ENCODE results near the gene GATD1. TPM values are rescaled to one million over a fixed set of nuclear protein-coding genes. Genes with fewer than 3 reads are reported as not detected.

The GATD1 gene
- total RNA-seq, 1 experiment from 2014 or later = 91.5 TPM

DNA sequence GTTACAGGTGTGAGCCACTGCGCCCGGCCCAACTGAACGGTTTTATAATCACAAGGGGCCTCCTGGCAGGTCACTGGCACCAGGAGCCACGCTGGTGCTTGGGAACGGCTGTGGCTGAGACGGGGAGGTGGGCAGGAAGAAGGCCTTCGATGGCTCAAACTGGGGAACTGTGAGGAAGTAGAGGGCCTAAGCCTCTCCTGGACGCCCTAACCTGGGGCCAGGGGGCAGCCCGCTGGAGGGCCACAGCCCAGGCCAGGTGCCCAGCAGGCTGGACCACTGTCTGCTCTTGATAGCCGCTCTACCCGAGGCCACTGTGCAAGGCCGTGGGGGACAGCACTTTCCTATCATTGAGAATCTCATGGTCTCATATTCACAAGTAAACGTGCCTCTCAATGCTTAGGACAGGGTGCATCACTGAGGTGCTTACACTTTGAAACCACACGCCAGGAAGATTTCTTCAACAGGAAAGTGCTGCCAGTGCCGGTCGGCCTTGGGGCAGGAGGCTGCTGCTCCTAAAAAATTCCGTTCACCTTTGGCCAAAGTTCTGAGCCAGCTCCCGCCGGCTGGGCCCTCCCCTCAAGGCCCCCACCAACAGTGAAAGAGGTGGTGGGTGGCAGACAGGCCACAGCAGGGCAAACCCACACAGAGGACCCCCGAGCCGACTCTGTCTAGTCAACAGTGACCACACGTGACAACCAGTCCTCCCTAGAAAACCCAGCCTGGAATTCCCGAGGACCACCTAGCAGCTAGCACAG lies 7.2 kb downstream of the GATD1 start:
- H3K4me3 Mint-ChIP-seq (ENCODE audit: unreplicated experiment) = no peak overlapping the region
- peaks cover 67% of the 10 kb centered on the region for H3K36me3 Mint-ChIP-seq (ENCODE audit: insufficient read depth, unreplicated experiment)
- CTCF ChIA-PET = interaction anchor here (0.6 kb wide), 1 partner anchor 100 kb away, joined by 3 read pairs; no protein-coding TSS in a partner anchor
- POLR2A ChIA-PET = no interaction called here
- no peak overlapping the region for H3K27ac Mint-ChIP-seq (ENCODE audit: unreplicated experiment)
- BruUV-seq (replicated peaks) = TSS peak; percentile 11
- Histone ChIP-seq H3K36me3 (ENCODE audit: control insufficient read depth, insufficient read depth, low read length) (peaks cover 5% of the 10 kb centered on the region), H3K9me3 (no peaks in the 10 kb centered on the region), H3K4me1 (no peaks in the 10 kb centered on the region), H3K4me3 (ENCODE audit: low read depth, low read length) (no peak overlapping the region), H3K27me3 (replicated peaks; ENCODE audit: control insufficient read depth, insufficient read depth, low read length) (no peaks in the 10 kb centered on the region)
- H3K4me1 Mint-ChIP-seq (ENCODE audit: low read depth, unreplicated experiment) = no peaks in the 10 kb centered on the region
- no peaks in the 10 kb centered on the region for H3K27me3 Mint-ChIP-seq (ENCODE audit: insufficient read depth, unreplicated experiment)
- DNase-seq = no peak
- intact Hi-C loops (cut with micrococcal nuclease; ENCODE audit: unreplicated experiment) = no loop called here
- TF ChIP-seq, protein P1, sequence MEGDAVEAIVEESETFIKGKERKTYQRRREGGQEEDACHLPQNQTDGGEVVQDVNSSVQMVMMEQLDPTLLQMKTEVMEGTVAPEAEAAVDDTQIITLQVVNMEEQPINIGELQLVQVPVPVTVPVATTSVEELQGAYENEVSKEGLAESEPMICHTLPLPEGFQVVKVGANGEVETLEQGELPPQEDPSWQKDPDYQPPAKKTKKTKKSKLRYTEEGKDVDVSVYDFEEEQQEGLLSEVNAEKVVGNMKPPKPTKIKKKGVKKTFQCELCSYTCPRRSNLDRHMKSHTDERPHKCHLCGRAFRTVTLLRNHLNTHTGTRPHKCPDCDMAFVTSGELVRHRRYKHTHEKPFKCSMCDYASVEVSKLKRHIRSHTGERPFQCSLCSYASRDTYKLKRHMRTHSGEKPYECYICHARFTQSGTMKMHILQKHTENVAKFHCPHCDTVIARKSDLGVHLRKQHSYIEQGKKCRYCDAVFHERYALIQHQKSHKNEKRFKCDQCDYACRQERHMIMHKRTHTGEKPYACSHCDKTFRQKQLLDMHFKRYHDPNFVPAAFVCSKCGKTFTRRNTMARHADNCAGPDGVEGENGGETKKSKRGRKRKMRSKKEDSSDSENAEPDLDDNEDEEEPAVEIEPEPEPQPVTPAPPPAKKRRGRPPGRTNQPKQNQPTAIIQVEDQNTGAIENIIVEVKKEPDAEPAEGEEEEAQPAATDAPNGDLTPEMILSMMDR (IDR thresholded peaks at IDR 0.05; ENCODE audit: insufficient read depth in 1 of 2, low read depth in 1 of 2, low read length in 1 of 2, severe bottlenecking in 1 of 2, unreplicated experiment in 1 of 2) = no peak
- no peaks in the 10 kb centered on the region for H3K9me3 Mint-ChIP-seq (ENCODE audit: unreplicated experiment)

DNA sequence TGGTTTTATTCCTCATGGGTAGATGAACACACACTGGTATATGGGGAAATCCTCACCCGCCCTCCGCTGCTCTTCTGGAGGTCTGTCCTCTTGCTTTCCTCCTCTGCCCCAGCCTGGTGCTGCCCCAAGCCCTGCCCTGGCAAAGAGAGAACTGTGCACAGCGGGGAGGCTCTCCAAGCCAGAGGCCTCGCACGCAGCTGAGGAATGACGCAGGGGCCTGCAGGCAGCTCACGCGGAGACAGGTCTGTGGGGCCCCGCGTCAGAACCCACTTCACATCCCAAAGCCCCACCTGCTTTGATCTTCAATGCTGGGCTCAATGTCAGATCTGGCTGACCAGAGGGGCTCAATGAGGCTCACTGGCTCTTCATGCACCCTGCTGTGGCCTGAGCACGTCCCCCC lies 10.0 kb downstream of the GATD1 start:
- no peak overlapping the region for H3K4me3 Mint-ChIP-seq (ENCODE audit: unreplicated experiment)
- peaks cover 84% of the 10 kb centered on the region for H3K36me3 Mint-ChIP-seq (ENCODE audit: insufficient read depth, unreplicated experiment)
- Histone ChIP-seq H3K27me3 (replicated peaks; ENCODE audit: control insufficient read depth, insufficient read depth, low read length) (no peaks in the 10 kb centered on the region), H3K36me3 (ENCODE audit: control insufficient read depth, insufficient read depth, low read length) (peaks cover 11% of the 10 kb centered on the region), H3K9me3 (no peaks in the 10 kb centered on the region), H3K4me1 (no peaks in the 10 kb centered on the region), H3K4me3 (ENCODE audit: low read depth, low read length) (no peak overlapping the region)
- ChIA-PET CTCF (no interaction called here), POLR2A (no interaction called here)
- H3K27ac Mint-ChIP-seq (ENCODE audit: unreplicated experiment) = no peak overlapping the region
- BruUV-seq (replicated peaks) = TSS peak; percentile 45
- intact Hi-C loops (cut with micrococcal nuclease; ENCODE audit: unreplicated experiment) = no loop called here
- no peaks in the 10 kb centered on the region for H3K9me3 Mint-ChIP-seq (ENCODE audit: unreplicated experiment)
- DNase-seq = no peak
- no peaks in the 10 kb centered on the region for H3K4me1 Mint-ChIP-seq (ENCODE audit: low read depth, unreplicated experiment)
- H3K27me3 Mint-ChIP-seq (ENCODE audit: insufficient read depth, unreplicated experiment) = no peaks in the 10 kb centered on the region
- TF ChIP-seq, protein P1 (IDR thresholded peaks at IDR 0.05; ENCODE audit: insufficient read depth in 1 of 2, low read depth in 1 of 2, low read length in 1 of 2, severe bottlenecking in 1 of 2, unreplicated experiment in 1 of 2) = no peak

DNA sequence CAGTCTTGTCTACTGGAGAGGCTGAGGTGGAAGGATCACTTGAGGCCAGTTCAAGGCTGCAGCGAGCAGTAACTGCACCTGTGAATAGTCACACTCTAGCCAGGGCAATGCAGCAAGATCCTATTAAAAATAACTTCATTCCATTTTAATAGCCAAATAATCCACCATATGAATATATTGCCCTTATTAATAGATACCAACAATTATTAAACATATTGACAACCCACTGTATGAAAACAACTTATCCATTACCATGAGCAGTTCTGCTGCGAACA lies 10.4 kb downstream of the GATD1 start:
- peaks cover 88% of the 10 kb centered on the region for H3K36me3 Mint-ChIP-seq (ENCODE audit: insufficient read depth, unreplicated experiment)
- Histone ChIP-seq H3K9me3 (no peaks in the 10 kb centered on the region), H3K4me3 (ENCODE audit: low read depth, low read length) (no peak overlapping the region), H3K36me3 (ENCODE audit: control insufficient read depth, insufficient read depth, low read length) (peaks cover 11% of the 10 kb centered on the region), H3K27me3 (replicated peaks; ENCODE audit: control insufficient read depth, insufficient read depth, low read length) (no peaks in the 10 kb centered on the region), H3K4me1 (no peaks in the 10 kb centered on the region)
- intact Hi-C loops (cut with micrococcal nuclease; ENCODE audit: unreplicated experiment) = no loop called here
- no peak overlapping the region for H3K4me3 Mint-ChIP-seq (ENCODE audit: unreplicated experiment)
- TF ChIP-seq, protein P1 (IDR thresholded peaks at IDR 0.05; ENCODE audit: insufficient read depth in 1 of 2, low read depth in 1 of 2, low read length in 1 of 2, severe bottlenecking in 1 of 2, unreplicated experiment in 1 of 2) = no peak
- ChIA-PET POLR2A (no interaction called here), CTCF (no interaction called here)
- DNase-seq = no peak
- H3K27me3 Mint-ChIP-seq (ENCODE audit: insufficient read depth, unreplicated experiment) = no peaks in the 10 kb centered on the region
- H3K4me1 Mint-ChIP-seq (ENCODE audit: low read depth, unreplicated experiment) = no peaks in the 10 kb centered on the region
- no peak overlapping the region for H3K27ac Mint-ChIP-seq (ENCODE audit: unreplicated experiment)
- no TSS peak for BruUV-seq (replicated peaks)
- no peaks in the 10 kb centered on the region for H3K9me3 Mint-ChIP-seq (ENCODE audit: unreplicated experiment)

Data from Caco-2 (cell line).